Posterior vena cava (tissue), 2 donors: Measurements from ENCODE around the gene SYT7. TPM values are rescaled to one million over a fixed set of nuclear protein-coding genes. Genes with fewer than 3 reads are reported as not detected.
A peak's percentile ranks its signal among the peaks of the same experiment; 100 is the strongest.

Experiments
- DNase-seq: peaks from one replicate; pipeline ENCODE4 v3.0.0-alpha.2; 2020; ENCODE audit warnings: low spot score
- intact Hi-C, 2 donors: fragments of 100-400 bp; cut with DNase I; formaldehyde crosslinking; loops; one replicate each; pipeline versions ENCODE4 v1.14.1 to v1.14.2; 2022 to 2023
- total RNA-seq, 2 donors: library from RNA; stranded (reverse); fragmentation: NEBNext Ultra II Directional; extraction: Animal tissue kit (Norgen Biotek cat#: 25700); gene quantifications; one replicate each; pipeline ENCODE4 v1.2.1, GENCODE V29; 2021
- donor health status: DM: yes; HTN: yes; CAD: no.
- donor health status: DM: yes; HTN: yes; CAD: no.

SYT7 gene
- total RNA-seq, 2 donors from 2014 or later: 0.71 to 0.93 TPM

- DNase-seq: no peak
- intact Hi-C loops: no loop called here
Measured at GRCh38 chr11:61587951-61588727, 7.3 kb upstream of the SYT7 start.

GRCh38 chr11:61587541-61587941 lies 6.7 kb upstream of the SYT7 start:
- intact Hi-C loops: no loop called here
- DNase-seq: no peak

GRCh38 chr11:61586792-61587430 lies 6.0 kb upstream of the SYT7 start:
- intact Hi-C loops: no loop called here
- no peak for DNase-seq

GRCh38 chr11:61585115-61585514 lies 4.2 kb upstream of the SYT7 start:
- intact Hi-C loops: no loop called here
- no peak for DNase-seq

- intact Hi-C loops: loop anchor here in 1 of 2 donors (1.0 kb wide), 1 partner anchor 40 kb away; no protein-coding TSS in a partner anchor
- no peak for DNase-seq
Measured at GRCh38 chr11:61581931-61582330, 1.1 kb upstream of the SYT7 start.

- intact Hi-C loops: no loop called here
- DNase-seq: no peak
Measured at GRCh38 chr11:61580271-61580888, 496 bp downstream of the SYT7 start.

GRCh38 chr11:61579676-61580270 lies 1.1 kb downstream of the SYT7 start:
- DNase-seq: no peak
- intact Hi-C loops: no loop called here

GRCh38 chr11:61578819-61579675 lies 1.8 kb downstream of the SYT7 start:
- DNase-seq: no peak
- intact Hi-C loops: no loop called here

GRCh38 chr11:61577383-61578118 lies 3.3 kb downstream of the SYT7 start:
- DNase-seq: no peak
- intact Hi-C loops: no loop called here

GRCh38 chr11:61575886-61576861 lies 4.7 kb downstream of the SYT7 start:
- intact Hi-C loops: no loop called here
- no peak for DNase-seq

GRCh38 chr11:61574611-61575010 lies 6.3 kb downstream of the SYT7 start:
- intact Hi-C loops: no loop called here
- no peak for DNase-seq

- intact Hi-C loops: no loop called here
- DNase-seq: no peak
Measured at GRCh38 chr11:61572913-61573312, 8.0 kb downstream of the SYT7 start.

GRCh38 chr11:61571869-61572268 lies 9.0 kb downstream of the SYT7 start:
- intact Hi-C loops: no loop called here
- no peak for DNase-seq

GRCh38 chr11:61571337-61571736 lies 9.5 kb downstream of the SYT7 start:
- intact Hi-C loops: no loop called here
- no peak for DNase-seq

- no peak for DNase-seq
- intact Hi-C loops: no loop called here
Measured at GRCh38 chr11:61569701-61570100, 11.2 kb downstream of the SYT7 start.

- intact Hi-C loops: no loop called here
- no peak for DNase-seq
Measured at GRCh38 chr11:61569018-61569417, 11.9 kb downstream of the SYT7 start.

- intact Hi-C loops: no loop called here
- DNase-seq: peak; percentile 93
Measured at GRCh38 chr11:61567286-61568061, 13.4 kb downstream of the SYT7 start.
